Left ventricle myocardium superior (tissue), 1 donor: Measurements from ENCODE around the gene SPEM3. TPM values are rescaled to one million over a fixed set of nuclear protein-coding genes. Genes with fewer than 3 reads are reported as not detected.
"Not testable (repeated sequence)": the region's sequence is repeated elsewhere in the genome, so short reads cannot be mapped to it uniquely, and the experiment has no call there.

ENCODE experiments used
- ATAC-seq: fragments of 200-7000 bp; cut with Tn5 transposase; one replicate; pipeline ENCODE4 v1.9.1; 2020; ENCODE audit warnings: mild to moderate bottlenecking, moderate library complexity
- DNase-seq: peaks from one replicate; pipeline ENCODE4 v3.0.0-alpha.2; 2020
- intact Hi-C: fragments of 100-400 bp; cut with micrococcal nuclease; formaldehyde crosslinking; loops from one replicate; pipeline ENCODE4 v1.11.0; 2022
- total RNA-seq: library from RNA; stranded (reverse); fragmentation: NEBNext Ultra II Directional; extraction: Animal tissue kit (Norgen Biotek cat#: 25700); gene quantifications from one replicate; pipeline ENCODE4 v1.2.1, GENCODE V29; 2021
- donor health status: DM: no; HTN: yes; CAD: no; lungs with severe emphysema.

SPEM3 gene
- total RNA-seq, 1 donor from 2014 or later = not detected

DNA sequence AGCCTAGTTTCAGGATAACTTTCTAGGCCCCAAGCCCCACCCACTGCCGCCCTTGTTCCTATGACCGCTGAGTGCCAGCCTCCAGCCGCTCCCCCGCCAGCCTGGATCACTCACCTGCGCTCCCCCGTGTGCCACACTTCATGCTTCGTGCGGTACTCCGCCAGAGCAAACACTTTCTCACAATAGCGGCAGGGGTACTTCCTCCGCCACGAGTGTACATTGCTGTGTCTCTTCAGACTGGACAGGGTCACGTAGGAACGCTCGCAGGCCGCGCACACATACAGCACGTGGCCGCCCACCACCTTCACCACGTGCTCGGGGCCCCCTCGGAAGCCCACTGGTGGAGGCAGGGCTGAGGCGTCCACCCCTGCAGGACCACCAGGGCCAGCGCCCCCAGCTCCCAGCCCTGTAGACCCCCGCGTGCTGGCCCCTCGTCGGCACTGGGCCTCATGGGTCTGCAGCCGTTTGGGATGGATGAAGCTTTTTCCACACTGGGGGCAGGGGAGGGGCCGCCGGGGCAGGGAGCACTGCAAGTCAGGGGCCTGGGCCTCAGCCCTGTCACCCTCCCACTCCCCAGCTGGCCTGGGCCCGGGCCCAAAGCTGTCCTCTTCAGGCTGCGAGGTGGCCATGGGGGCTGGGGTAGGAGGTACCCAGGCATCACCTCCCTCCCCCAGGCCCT lies 37.1 kb downstream of the SPEM3 start:
- intact Hi-C loops = no loop called here
- ATAC-seq = no peak
- no peak for DNase-seq

DNA sequence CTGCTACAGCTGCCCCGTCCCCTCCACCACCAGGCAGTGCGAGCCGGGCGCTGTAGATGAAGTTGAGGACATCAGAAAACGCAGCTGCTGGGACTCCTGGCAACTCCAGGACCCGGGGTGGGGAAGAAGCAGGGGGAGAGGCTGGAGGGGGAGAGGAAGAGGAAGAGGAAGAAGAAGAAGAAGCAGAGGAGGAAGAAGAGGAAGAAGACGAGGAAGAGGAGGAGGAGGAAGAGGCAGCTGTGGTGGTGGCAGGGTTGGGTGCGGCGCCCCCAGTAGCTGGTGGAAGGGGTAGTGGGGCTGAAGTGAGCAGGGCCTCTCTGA lies 37.6 kb downstream of the SPEM3 start:
- intact Hi-C loops = no loop called here
- no peak for ATAC-seq

DNA sequence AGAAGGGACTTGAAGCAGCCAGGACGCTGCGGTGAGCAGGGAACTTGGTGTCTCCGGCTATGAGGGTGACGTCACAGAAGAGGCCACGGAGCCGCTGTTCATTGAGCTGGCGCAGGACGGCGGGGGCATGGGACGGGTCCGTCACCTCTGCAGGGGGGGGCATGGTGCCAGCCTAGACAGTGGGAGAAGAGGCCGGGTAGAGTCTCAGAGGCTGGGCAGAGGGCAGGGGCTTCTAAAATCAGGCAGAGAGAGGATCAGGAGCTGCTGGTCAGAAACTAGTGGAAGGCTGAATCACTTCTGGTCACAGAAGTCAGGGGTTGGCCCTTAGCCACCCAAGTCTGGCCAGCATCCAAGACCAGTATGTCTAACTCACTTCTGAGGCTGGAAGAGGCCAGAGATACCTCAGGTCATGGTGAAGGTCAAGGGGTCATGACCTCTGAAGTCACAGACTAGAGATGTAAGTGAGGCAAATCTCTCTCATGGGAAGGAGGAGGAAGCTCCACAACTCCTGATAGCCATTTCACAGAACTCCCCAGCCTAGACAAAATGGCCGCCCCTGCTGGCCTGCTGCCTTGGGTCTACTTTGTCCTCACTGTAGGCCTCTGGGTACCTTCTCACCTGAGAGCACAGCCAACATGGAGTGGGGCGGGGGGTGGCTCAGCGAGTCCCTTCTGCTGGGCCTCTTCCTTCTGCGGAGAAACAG lies 38.1 kb downstream of the SPEM3 start:
- peak; percentile 85 for DNase-seq
- ATAC-seq = peak; percentile 56
- intact Hi-C loops = no loop called here

More for the DNA sequence above, 37.6 kb downstream of the SPEM3 start:
- DNase-seq = no peak

DNA sequence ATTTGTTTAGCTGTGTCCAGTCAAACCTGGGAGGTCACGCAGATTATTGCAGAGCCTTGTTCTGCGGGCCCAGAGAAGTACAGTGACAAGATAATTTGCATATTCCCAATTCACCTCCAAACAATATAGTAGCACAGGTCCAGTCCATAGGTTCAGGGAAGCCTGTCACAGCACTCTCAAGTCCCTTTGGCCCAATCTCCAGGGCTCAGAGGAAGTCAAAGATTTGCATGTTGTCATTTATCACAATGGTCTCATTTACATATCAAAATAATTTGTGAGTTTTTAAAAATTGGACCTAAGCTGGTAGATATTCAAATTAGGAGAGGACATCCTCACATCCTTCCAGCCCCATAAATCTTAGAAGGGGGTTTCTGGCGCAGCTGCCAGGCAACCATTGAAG lies 38.8 kb downstream of the SPEM3 start:
- no peak for DNase-seq
- intact Hi-C loops = no loop called here
- no peak for ATAC-seq

DNA sequence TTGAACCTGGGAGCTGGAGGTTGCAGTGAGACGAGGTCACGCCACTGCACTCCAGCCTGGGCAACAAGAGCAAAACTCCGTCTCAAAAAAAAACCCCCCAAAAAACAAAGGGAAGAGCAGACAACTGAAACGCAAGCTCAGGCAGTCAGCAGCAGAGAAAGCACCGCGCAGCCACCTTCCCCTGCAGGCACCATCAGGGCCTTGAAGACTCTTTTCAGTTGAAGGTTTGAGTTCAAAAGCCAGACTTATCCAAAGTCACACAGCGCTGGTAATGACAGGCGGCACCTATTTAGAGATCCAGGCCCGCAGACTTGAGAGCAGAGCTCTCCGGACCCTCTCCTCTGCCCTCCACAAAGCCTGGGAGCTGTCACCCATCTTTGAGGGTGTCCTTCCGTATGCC lies 39.6 kb downstream of the SPEM3 start:
- no peak for DNase-seq
- ATAC-seq = no peak
- intact Hi-C loops = no loop called here

DNA sequence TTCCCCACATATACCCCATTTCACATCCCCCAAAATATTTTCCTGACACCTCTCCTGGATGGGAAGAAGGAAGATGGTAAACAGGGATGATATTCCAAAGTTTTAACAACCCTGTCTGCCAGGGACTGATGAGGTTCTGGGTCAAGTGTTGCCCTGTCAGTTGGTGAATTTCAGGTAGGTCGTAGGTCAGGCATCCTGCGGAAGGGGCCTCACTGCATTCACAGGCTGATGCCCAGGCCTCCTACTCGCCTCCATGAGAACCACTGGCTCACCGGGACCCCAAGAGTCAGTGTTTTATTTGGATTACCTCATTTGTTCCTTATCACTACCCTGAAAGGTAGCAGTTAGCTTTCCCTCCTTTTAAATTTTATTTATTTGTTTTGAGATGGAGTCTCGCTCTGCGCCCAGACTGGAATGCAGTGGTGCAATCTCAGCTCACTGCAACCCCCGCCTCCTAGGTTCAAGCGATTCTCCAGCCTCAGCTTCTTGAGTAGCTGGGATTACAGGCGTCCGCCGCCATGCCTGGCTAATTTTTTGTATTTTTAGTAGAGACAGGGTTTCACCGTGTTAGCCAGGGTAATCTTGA lies 40.2 kb downstream of the SPEM3 start:
- ATAC-seq (no peak), DNase-seq (no peak)
- intact Hi-C loops = no loop called here

DNA sequence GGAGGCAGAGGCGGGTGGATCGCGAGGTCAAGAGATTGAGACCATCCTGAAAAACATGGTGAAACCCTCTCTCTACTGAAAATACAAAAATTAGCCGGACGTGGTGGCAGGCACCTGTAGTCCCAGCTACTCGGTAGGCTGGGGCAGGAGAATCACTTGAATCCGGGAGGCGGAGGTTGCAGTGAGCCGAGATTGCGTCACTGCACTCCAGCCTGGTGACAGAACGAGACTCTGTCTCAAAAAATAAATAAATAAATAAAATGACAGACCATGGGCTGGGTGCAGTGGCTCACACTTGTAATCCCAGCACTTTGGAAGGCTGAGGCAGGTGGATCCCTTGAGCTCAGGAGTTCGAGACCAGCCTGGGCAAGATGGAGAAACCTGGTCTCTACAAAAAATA lies 41.2 kb downstream of the SPEM3 start:
- DNase-seq, intact Hi-C loops, ATAC-seq: not testable (repeated sequence)

DNA sequence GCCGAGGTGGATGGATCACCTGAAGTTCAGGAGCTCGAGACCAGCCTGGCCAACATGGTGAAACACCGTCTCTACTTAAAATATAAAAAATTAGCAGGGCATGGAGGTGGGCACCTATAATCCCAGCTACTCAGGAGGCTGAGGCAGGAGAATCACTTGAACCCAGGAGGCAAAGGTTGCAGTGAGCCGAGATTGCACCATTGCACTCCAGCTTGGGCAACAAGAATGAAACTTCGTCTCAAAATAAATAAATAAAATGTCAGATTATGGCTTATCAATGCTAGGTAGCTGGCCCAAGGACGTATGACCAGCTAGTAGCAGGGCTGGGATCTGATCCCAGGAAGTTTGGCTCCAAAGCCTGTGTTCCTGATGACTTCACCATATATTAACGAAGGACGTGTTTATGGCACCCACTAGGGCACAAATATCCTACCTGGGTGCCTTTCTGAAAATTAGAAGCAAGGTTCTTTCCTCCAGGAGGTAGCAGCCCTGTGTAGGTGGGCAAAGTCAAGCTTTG lies 41.9 kb downstream of the SPEM3 start:
- DNase-seq, intact Hi-C loops, ATAC-seq: not testable (repeated sequence)

DNA sequence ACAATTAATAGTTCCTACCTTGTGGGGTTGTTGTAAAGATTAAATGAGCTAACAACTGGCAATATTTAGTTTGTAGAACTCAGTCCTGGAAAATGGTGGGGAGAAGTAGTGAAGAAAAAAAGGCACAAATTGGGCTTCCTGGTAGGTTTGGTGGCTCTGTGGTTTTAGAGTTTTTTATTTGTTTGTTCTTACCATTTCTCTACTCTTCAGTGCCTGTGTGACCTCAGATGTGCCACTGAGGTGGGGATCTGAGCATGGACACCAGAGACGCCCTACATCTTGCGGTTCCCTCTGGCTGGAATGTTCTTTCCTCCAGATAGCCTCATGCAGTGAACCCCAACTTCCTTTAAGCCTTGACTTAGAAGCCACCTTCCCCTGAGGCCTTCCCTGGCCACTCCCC lies 43.1 kb downstream of the SPEM3 start:
- no peak for ATAC-seq
- DNase-seq = no peak
- intact Hi-C loops = no loop called here

DNA sequence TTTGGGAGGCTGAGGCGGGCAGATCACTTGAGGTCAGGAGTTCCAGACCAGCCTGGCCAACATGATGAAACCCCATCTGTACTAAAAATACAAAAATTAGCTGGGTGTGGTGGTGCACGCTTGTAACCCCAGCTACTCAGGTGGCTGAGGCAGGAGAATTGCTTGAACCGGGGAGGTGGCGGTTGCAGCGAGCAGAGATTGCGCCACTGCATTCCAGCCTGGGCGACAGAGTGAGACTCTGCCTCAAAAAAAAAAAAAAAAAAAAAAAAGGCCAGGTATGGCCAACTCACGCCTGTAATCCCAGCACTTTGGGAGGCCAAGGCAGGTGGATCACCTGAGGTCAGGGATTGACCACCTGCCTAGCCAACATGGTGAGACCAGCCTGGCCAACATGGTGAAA lies 46.1 kb downstream of the SPEM3 start:
- ATAC-seq, intact Hi-C loops, DNase-seq: not testable (repeated sequence)

DNA sequence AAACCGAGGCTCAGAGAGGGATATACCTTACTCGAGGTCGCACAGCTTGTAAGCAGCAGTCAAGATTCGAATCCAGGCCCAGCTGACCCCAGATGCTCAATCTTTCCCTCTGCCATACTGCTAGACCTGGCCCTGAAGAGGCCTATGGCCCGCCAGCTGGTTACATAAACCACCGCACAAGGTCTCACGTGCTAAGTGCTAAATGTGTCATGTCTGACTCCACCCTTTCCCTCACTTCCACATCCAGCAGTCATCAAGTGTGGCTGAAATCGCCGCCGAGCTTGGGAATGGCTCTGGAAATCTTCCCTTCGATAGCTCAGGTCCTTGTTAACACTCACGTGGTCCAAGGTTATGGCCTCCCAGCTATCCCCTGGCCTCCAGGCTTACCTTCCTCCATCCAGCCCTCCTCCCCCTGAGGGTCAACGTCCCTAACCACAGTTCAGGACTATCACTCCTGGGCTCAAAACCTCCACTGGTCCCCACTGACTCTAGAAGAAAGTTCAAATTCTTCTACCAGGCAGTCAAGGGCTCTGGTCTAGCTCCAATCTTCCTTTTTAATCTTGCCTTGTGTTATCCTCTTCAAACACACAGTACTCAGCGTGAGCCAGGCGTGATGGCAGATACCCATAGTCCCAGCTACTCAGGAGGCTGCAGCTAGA lies 47.2 kb downstream of the SPEM3 start:
- DNase-seq (peak; percentile 75), ATAC-seq (peak; percentile 56)
- intact Hi-C loops = no loop called here

DNA sequence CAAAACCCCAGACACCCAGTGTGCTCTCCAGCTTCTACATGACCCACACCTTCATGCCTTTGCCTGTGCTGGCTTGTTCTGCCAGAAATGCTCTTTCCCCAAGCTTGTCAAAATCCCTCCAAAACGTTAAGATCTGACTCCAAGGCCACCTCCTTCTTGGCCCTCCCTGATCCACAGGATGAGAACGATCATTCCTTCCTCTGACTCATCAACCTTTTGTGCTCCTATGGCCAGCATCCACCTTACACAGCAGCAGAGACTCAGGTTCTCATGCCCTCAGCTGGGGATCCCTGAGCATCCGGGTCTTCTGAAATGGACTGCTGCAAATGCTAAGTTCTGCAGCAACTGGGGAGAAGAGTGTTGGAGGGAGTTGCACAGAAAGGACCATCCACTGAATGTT lies 47.8 kb downstream of the SPEM3 start:
- no peak for DNase-seq
- intact Hi-C loops = no loop called here
- ATAC-seq = no peak

DNA sequence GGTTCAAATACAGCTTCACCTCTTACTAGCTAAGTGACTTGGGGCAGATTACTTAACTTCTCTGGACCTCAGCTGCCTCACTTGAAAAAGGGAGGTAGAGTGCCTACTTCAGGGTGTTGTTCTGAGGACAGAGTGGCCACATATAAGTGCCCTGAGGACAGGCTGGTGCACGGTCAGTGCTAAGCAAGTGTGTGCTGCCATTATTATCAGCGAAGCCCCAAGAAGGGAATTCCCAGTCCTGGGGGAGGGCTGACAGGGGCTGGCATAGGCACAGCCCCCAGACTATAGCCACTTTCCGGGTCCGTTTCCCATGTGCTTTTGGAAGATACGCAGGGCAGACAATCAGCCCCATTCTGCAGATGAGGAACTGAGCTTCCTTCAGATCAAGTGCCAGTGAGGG lies 48.3 kb downstream of the SPEM3 start:
- intact Hi-C loops = no loop called here
- ATAC-seq (no peak), DNase-seq (no peak)

DNA sequence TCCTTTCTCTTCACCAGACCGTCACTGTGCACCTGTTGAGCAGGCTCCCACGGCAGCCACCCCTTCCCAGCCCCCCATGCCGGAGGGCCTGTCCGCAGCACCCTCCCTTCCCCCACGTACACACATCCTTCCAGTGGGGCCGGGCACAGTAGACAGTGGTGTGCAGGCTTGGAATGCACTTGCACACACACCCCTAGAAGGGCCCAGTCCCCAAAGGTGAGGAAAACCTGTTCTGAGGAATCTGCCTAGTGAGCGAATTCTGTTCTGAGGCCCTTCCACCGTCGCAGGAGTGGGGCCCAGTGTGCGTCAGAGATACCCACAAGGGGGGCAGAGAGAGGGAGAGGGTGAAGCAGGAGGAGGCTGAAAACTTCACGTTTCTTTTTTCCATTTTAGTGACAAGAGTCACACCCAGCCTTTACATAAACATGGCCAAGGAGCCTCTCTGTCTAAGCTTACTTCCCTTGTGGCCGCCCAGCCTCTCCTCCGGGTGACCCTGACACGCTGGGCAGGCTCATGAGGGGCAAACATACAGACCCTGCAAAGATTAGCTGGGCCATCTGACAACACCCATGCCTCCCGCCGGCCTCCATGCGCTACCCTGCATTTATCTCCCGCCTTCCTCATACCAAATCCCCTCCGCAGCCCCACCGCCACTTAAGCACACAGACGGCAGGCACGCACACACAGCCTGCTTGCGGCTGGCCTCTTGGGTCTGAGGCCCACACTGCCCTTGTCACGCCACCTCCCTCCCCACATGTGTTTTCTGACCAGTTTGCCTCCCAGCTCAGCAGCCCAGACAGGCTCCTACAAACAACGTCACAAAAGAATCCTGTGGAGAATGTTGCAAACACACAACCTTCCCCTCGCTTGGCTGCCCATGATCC lies 49.0 kb downstream of the SPEM3 start:
- intact Hi-C loops = no loop called here
- DNase-seq (peak; percentile 63), ATAC-seq (peak; percentile 17)

DNA sequence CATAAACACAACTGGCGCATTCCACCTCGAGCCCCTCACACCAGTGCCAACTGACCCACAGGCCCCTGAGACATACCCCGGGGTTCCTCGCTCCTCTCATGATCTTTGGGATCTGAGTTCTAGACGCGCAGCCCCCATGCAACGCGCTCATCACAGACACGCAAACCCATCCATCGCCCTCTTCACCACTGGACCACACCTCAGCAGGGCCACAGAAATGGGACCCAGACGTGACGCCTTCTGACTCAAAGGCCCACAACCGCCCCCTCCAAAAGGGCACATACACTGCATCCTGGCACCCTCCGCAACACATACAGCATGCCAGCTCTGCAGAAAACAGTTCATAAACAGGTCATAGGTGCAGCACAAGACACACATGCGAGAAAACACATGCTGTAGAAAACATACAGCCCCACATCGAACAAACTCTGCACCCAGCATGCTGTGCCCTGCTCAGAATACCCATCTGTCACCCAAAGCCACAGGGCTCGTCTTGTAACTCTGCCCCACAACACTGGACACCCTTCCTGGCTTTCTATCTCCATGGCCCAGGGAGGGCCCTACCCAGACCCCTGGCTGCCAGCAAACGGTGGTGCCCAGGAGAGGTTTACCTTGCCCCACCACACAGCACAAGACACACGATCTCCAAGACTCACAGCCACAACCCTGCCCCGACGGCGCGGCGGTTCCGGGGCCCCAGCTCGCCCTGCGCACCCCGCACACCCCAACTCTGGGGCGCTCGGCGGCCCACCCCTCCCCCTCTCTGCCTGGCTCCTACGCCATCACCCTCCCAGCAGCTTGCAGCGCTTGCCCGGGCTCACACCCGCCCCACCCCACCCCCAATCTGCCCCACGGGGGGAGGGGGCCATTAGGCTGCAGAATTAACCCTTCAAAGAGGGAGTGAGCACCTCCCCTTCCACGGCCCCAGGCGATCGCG lies 49.9 kb downstream of the SPEM3 start:
- peak; percentile 74 for DNase-seq
- intact Hi-C loops = no loop called here
- peak; percentile 30 for ATAC-seq

DNA sequence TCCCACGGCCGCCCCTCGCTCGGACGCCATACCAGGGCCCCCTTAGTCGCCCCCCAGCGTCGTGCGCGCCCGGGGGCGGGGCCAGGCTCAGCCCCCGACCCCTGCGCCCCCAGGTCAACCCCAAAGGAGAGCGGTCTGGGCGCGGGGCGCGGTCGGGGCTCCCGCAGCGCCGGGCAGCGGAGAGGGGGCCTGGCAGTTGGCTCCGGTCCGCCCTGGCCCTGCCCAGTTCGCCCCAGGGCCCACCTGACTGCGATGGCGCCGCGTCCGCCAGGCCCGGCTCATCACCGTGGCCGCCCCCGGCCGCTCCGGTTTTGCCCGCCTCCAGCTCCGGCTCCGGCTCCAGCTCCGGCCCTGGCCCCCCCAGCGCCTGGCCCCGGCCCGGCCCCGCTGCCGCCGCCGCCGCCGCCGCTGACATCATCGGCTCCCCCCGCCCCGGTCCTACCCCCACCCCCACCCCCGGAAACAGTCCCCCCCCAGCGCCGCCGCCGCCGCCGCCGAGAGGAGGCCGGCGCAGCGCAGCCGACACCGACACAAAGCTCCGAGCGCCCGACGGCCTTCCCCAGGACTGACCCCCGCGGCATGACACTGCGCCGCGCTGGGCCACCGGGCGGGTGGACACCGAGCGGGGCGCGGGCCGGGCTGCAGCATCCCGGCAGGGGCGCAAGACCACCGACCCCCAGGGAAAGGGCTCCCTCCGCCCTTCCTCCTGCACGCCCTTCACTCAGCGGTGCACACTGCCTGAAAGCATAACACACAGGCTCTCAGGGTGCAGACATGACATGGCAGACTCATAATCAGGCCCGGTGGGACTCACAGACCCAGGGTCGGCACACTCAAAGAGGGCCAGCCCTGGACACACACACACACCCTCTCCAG lies 50.8 kb downstream of the SPEM3 start, which contains the start of gene ZBTB4:
ZBTB4 (minus strand) TSS at position 419 of the 876 bp plus-strand sequence. CDS start 12,830 bp downstream, outside the sequence.
- intact Hi-C loops = no loop called here
- peak; percentile 85 for DNase-seq
- ATAC-seq = peak; percentile 9

DNA sequence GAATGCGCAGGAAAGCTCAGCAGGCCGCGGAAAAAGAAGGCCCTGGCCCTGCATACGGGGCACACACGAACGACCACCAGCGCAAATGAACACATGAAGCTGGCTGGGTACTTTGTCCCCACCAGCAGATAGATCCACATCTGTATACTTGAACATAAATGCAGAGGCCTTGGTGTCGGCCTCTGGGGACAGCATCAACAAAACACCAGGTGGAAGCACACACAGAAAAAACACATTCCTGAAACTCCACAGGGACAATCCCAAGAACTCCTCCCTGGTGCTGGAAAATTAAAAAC lies 51.4 kb downstream of the SPEM3 start:
- no peak for ATAC-seq
- intact Hi-C loops = no loop called here

More for the DNA sequence above, 51.4 kb downstream of the SPEM3 start:
- DNase-seq = no peak
